Panc1 (cell line): ENCODE data around the gene IVNS1ABP. TPM values are rescaled to one million over a fixed set of nuclear protein-coding genes. Genes with fewer than 3 reads are reported as not detected.
"Not testable (repeated sequence)": the region's sequence is repeated elsewhere in the genome, so short reads cannot be mapped to it uniquely, and the experiment has no call there.

Experiments used
- ATAC-seq: fragments of 200-7000 bp; cut with Tn5 transposase; 2 replicates; pipeline ENCODE4 v1.9.1; 2020; ENCODE audit warnings: mild to moderate bottlenecking, moderate library complexity
- Bru-seq: library from RNA; stranded (reverse); fragments of 400-500 nt; gene quantifications from one replicate; lab custom pipeline; 2021; lab: Mats Ljungman, UMichigan
- BruChase-seq, 2 experiments: library from RNA; stranded (reverse); fragments of 400-500 nt; gene quantifications; one replicate each; lab custom pipeline; 2021; lab: Mats Ljungman, UMichigan
- BruUV-seq: library from RNA; stranded (reverse); fragments of 400-500 nt; replicated peaks from 2 replicates; lab custom pipeline; 2021; lab: Mats Ljungman, UMichigan
- CTCF ChIA-PET: fragments of 300-600 bp; sonication (Branson Sonifier 250); formaldehyde crosslinking; loops from one replicate; lab custom pipeline; 2022; ENCODE audit warnings: antibody characterized with exemption; lab: Charles Lee
- POLR2A ChIA-PET: fragments of 300-600 bp; sonication (Branson Sonifier 250); formaldehyde crosslinking; loops from one replicate; lab custom pipeline; 2022; ENCODE audit warnings: antibody characterized with exemption; lab: Charles Lee
- DNase-seq: peaks from one replicate; pipeline ENCODE4 v3.0.0-alpha.2; 2010; ENCODE audit warnings: low read depth, low spot score
- H3K27ac ChIP-seq: 2 replicates; pipeline ENCODE4 v1.5.1; 2011; ENCODE audit warnings: mild to moderate bottlenecking, low read length, inconsistent platforms
- H3K27me3 ChIP-seq: fragments of 200-500 bp; sonication (Bioruptor generic); 2 replicates; pipeline ENCODE4 v1.6.0; 2014; ENCODE audit warnings: low read length, inconsistent platforms; ENCODE audit not compliant: control insufficient read depth, insufficient read depth
- H3K36me3 ChIP-seq: fragments of 200-500 bp; sonication (Bioruptor generic); 2 replicates; pipeline ENCODE4 v1.5.1; 2014; ENCODE audit warnings: inconsistent platforms, mild to moderate bottlenecking, low read length, moderate library complexity; ENCODE audit not compliant: control insufficient read depth, insufficient read depth
- H3K4me1 ChIP-seq: 2 replicates; pipeline ENCODE4 v1.5.1; 2011; ENCODE audit warnings: inconsistent platforms, mild to moderate bottlenecking, low read length, moderate library complexity; ENCODE audit not compliant: control insufficient read depth, insufficient read depth
- H3K4me3 ChIP-seq, 2 experiments: 2 replicates each; pipeline ENCODE4 v1.5.1; 2011 to 2012; ENCODE audit warnings: low read depth in 2 of 2, low read length in 2 of 2, mild to moderate bottlenecking in 2 of 2, inconsistent platforms in 1 of 2, moderate library complexity in 1 of 2
- H3K9me3 ChIP-seq: fragments of 200-500 bp; sonication (Bioruptor generic); 2 replicates; pipeline ENCODE4 v1.5.1; 2014; ENCODE audit warnings: low read depth, mild to moderate bottlenecking, inconsistent platforms, low read length, moderate library complexity; ENCODE audit not compliant: control insufficient read depth, insufficient read depth
- CTCF ChIP-seq: fragments of 450-650 bp; IDR thresholded peaks from 2 replicates; pipeline ENCODE4 v1.5.1; 2017; ENCODE audit warnings: mild to moderate bottlenecking
- POLR2AphosphoS5 ChIP-seq: IDR thresholded peaks from 2 replicates; pipeline ENCODE4 v1.6.1; 2012; ENCODE audit warnings: mild to moderate bottlenecking, low read depth, low read length, moderate library complexity
- REST ChIP-seq, 2 experiments: IDR thresholded peaks; 2 replicates each; pipeline ENCODE4 v1.6.1; 2011 to 2012; ENCODE audit warnings: low read depth in 2 of 2, control low read depth in 1 of 2, low read length in 1 of 2, mild to moderate bottlenecking in 1 of 2, moderate library complexity in 1 of 2; ENCODE audit not compliant: insufficient read depth in 1 of 2
- SIN3A ChIP-seq: IDR thresholded peaks from 2 replicates; pipeline ENCODE4 v1.6.1; 2012; ENCODE audit warnings: low read depth, mild to moderate bottlenecking, low read length, moderate library complexity, borderline replicate concordance; ENCODE audit not compliant: insufficient read depth
- TCF7L2 ChIP-seq: IDR thresholded peaks from 2 replicates; pipeline ENCODE4 v1.6.1; 2011; ENCODE audit warnings: mild to moderate bottlenecking, low read depth, low read length, inconsistent platforms
- in situ Hi-C: cut with HindIII; loops from 2 replicates; pipeline ENCODE4 v1.10.0; 2016; ENCODE audit warnings: low sequenced_read_pairs, low pct_unique_long_range_greater_than_20kb
- intact Hi-C: fragments of 100-400 bp; cut with micrococcal nuclease; formaldehyde crosslinking; loops from one replicate; pipeline ENCODE4 v1.10.0; 2022; ENCODE audit not compliant: unreplicated experiment
- long read RNA-seq: library from polyadenylated mRNA; unstranded; transcript quantifications from one replicate; pipeline ENCODE4 v2.0.0, GENCODE V29; 2021; ENCODE audit not compliant: unreplicated experiment
- polyA plus RNA-seq: library from polyadenylated mRNA; unstranded; fragments of >200 nt; gene quantifications from one replicate; pipeline ENCODE4 v1.2.1, GENCODE V29; 2012; ENCODE audit warnings: missing spikeins; ENCODE audit not compliant: insufficient read length
- total RNA-seq: library from RNA; stranded (reverse); gene quantifications from one replicate; pipeline ENCODE4 v1.2.1, GENCODE V29; 2021; ENCODE audit not compliant: unreplicated experiment

IVNS1ABP gene
- total RNA-seq (70.2 TPM), Bru-seq, nascent RNA (percentile 98 among the genes with signal in this experiment), BruChase-seq, experiment 1, labeled RNA remaining after a 2-hour chase (percentile 98 among the genes with signal in this experiment), BruChase-seq, experiment 2, labeled RNA remaining after a 6-hour chase (percentile 95 among the genes with signal in this experiment)
- 36.0 TPM for polyA plus RNA-seq
- long read RNA-seq, full-length matches to known transcripts = 78 of 123 reads
- long read RNA-seq, partial matches to known transcripts = 16 of 123 reads
- long read RNA-seq, other reads (novel, unspliced or antisense) = 29 of 123 reads

GRCh38 chr1:185317034-185317885, at the start of gene IVNS1ABP:
IVNS1ABP (minus strand) TSS chr1:185317243; CDS start chr1:185309493, 7,750 bp downstream.
- peak; percentile 90 for ATAC-seq
- BruUV-seq = no TSS peak
- peak within 1 kb of the TSS; percentile 86 to 97 for H3K4me3 ChIP-seq
- in situ Hi-C loops = no loop called here
- CTCF ChIA-PET = interaction anchor here (0.7 kb wide), 1 partner anchor 353 kb away, joined by 3 read pairs; no protein-coding TSS in a partner anchor
- TF ChIP-seq POLR2AphosphoS5 (peak; percentile 76), REST (IDR thresholded peaks at IDR 0.05; ENCODE audit: insufficient read depth in 1 of 2, low read depth in 2 of 2, low read length in 1 of 2) (0 out of 4 replicates have a peak, but pooled peaks of 1 of the 2 experiments have one; percentile 17), CTCF (peak; percentile 58), SIN3A (peak; percentile 63), TCF7L2 (peak; percentile 24; the same call in 1 of the 2 replicates)
- H3K9me3 ChIP-seq = no peaks in the 10 kb centered on the region
- POLR2A ChIA-PET = interaction anchor here (1.0 kb wide), 1 partner anchor 279 kb away, joined by 4 read pairs; no protein-coding TSS in a partner anchor
- peak; percentile 47 for DNase-seq
- no peaks in the 10 kb centered on the region; the same call in 1 of the 2 replicates for H3K36me3 ChIP-seq
- peaks cover 17% of the 10 kb centered on the region; the same call in 1 of the 2 replicates for H3K4me1 ChIP-seq
- intact Hi-C loops = loop anchor here (5.0 to 10.0 kb wide), 3 partner anchors 158 to 365 kb away; no protein-coding TSS in a partner anchor
- peak within 1 kb of the TSS; percentile 97 for H3K27ac ChIP-seq
- H3K27me3 ChIP-seq = no peaks in the 10 kb centered on the region

- Histone ChIP-seq H3K4me1 (no peaks in the 10 kb centered on the region), H3K9me3 (no peaks in the 10 kb centered on the region), H3K27me3 (no peaks in the 10 kb centered on the region), H3K4me3 (no peak overlapping the region), H3K27ac (no peak overlapping the region), H3K36me3 (no peaks in the 10 kb centered on the region)
- ATAC-seq (no peak), DNase-seq (no peak)
- TF ChIP-seq CTCF (no peak), SIN3A (no peak), REST (IDR thresholded peaks at IDR 0.05; ENCODE audit: insufficient read depth in 1 of 2, low read depth in 2 of 2, low read length in 1 of 2) (no peak), TCF7L2 (no peak), POLR2AphosphoS5 (no peak)
- no TSS peak for BruUV-seq
- in situ Hi-C loops = no loop called here
- ChIA-PET CTCF (no interaction called here), POLR2A (no interaction called here)
- intact Hi-C loops = no loop called here
Observed at GRCh38 chr1:185365951-185366350, 48.9 kb upstream of the IVNS1ABP start.

GRCh38 chr1:185364528-185364927, 47.5 kb upstream of the IVNS1ABP start:
- ATAC-seq, H3K27ac ChIP-seq, intact Hi-C loops, in situ Hi-C loops, BruUV-seq, H3K4me3 ChIP-seq, H3K27me3 ChIP-seq, H3K9me3 ChIP-seq, POLR2A ChIA-PET, DNase-seq, H3K36me3 ChIP-seq, H3K4me1 ChIP-seq: not testable (repeated sequence)
- CTCF ChIA-PET = interaction anchor here (0.6 kb wide), 1 partner anchor 534 kb away, joined by 3 read pairs; no protein-coding TSS in a partner anchor
